ENCODE measurements around the gene SCGB1C2.
A peak's percentile ranks its signal among the peaks of the same experiment; 100 is the strongest.

Gene SCGB1C2

DNA sequence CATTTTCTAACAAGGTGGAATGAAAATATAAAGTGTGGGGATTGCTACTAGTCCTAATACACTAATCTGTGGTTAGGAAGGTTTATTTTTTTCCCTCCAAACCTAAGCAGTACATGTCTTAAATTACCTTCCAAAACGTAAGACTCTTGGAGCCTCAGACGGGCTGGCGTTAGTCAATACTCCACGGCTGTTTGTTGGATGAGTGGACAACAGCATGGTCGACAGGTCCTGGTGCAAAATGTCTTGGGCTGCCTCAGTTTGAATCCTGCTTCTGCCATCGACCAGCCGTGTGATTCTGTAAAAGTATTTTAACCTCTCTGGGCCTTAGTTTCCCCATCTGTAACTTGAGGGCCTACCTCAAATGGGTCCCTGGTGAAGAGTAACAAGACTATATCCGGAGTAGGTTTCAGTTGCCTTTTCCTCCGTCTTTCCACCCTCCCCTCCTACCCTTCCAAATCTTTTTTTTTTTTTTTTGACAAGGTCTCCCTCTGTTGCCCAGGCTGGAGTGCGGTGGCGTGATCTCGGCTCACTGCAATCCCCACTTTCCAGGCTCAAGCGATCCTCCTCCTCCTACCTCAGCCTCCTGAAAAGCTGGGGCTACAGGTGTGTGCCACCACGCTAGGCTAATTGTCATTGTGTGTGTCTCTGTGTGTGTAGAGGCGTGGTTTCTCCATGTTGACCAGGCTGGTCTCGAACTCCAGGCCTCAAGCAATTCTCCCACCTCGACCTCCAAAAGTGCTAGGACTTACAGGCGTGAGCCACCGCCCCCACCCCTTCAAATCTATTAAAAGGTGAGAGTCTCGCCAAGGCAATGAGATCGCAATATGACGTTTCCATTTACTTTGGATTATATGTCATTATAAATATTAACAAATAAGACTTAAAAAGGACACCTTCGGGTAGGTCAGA, 5.8 kb downstream of the SCGB1C2 start:
- DNase-seq (ENCODE audit: low read depth), result no peak
- no peak overlapping the region for H3K4me3 ChIP-seq (ENCODE audit: low read depth, low read length)
- TF ChIP-seq, protein P1, sequence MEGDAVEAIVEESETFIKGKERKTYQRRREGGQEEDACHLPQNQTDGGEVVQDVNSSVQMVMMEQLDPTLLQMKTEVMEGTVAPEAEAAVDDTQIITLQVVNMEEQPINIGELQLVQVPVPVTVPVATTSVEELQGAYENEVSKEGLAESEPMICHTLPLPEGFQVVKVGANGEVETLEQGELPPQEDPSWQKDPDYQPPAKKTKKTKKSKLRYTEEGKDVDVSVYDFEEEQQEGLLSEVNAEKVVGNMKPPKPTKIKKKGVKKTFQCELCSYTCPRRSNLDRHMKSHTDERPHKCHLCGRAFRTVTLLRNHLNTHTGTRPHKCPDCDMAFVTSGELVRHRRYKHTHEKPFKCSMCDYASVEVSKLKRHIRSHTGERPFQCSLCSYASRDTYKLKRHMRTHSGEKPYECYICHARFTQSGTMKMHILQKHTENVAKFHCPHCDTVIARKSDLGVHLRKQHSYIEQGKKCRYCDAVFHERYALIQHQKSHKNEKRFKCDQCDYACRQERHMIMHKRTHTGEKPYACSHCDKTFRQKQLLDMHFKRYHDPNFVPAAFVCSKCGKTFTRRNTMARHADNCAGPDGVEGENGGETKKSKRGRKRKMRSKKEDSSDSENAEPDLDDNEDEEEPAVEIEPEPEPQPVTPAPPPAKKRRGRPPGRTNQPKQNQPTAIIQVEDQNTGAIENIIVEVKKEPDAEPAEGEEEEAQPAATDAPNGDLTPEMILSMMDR (IDR thresholded peaks at IDR 0.05; ENCODE audit: low read depth, low read length, missing control alignments), result no peak

DNA sequence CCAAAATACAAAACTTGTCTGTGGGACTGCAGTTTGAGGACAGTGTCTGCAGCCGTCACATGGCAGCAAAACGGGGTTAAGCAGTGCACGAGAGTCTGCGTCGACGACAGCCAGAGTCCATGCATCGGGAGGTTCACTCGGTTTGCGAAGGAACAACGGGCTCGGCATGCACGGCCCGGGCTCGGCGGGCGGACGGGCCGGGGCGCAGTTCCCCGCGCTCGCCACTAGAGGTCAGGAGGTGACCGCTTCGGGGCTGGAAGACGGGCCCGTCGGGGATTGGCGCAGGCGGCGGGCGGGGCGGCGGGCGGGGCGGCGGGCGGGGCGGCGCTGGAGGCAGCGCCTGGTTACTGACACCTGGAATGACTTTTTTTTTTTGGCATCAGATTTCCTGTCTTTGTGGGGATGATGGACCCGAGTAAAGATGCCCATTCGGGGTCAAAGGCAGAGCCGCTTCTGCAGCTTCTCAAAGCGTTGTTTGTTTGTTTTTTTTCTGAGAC, 6.5 kb downstream of the SCGB1C2 start:
- H3K4me3 ChIP-seq (ENCODE audit: low read depth, low read length), result no peak overlapping the region
- no peak for DNase-seq (ENCODE audit: low read depth)
- TF ChIP-seq, protein P1 (IDR thresholded peaks at IDR 0.05; ENCODE audit: low read depth, low read length, missing control alignments), result peak; percentile 82

DNA sequence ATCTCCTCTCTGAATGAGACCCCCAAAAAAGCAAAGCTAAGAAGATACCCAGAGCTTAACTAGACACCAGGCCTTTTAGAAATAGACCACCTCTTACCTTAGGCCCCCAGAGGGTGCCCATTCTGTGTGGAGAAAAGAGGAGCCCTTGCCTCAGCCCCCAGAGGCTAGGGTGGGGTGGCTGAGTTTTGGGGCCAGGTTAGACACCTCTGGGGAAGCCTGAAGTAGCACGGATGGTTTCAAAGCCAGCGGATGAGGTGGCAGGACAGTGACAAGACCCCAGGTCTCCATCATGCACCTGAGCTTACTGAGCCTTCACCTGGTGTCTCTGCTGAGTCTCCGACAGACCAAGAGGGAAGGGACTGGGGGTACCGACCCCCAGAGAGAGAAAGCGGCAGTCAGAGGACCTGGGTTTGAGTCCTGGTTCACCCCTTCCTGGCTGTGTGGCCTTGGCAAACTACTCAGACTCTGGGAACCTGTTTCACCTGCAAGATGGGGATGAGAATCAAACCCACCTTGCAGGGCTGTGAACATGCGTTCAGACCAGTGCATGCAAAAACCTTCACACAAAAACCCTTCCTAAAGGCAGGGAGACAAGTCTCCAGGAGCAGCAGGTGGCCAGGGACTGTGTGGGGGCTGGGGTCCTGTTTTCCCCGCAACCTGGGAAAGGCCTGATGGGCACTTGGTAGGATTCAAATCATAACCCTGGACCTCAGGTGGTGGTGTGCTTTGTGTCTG, 7.7 kb downstream of the SCGB1C2 start:
- DNase-seq (ENCODE audit: low read depth), result no peak
- TF ChIP-seq, protein P1 (IDR thresholded peaks at IDR 0.05; ENCODE audit: low read depth, low read length, missing control alignments), result no peak

DNA sequence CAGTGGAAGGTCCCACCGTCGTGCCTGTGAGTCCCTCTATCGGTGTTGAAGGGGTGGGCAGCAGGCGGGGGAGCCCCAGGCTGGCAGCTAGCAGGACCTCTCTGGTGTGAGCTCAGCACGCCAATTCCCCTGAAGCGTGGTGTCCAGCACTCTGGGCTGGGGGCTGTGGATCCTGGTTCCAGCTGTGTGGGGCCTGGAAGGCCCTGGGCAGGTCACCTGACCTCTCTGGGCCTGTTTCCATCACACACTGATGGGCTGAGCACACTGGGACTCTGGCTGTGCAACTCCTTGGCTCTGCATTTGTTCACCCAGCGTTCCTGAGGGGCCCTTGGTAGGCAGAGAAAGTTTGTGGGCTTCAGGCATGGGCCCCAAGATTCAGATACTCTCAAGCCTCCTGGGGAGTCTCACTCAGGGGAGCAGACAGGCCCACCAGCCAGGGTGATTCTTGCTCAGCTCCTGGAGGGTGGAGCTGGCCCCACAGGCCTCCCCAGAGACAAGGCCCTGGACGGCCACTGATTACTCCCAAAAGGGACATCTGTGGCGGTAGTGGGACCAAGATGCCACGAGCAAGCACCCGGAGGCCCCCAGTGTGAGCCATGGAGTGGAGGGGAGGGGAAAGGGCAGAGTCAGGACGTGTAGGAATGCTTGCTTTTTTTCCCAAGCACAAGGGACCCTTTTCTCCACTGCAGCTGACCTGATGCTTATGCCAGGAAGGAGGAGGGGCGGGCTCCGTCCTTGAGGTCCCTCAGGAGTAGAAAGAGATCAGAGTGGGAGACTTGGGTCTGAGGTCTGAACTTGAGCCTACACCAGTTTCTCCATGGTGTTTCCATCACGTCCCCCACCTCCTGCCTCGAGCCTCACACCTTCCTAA, 8.5 kb downstream of the SCGB1C2 start:
- TF ChIP-seq, protein P1 (IDR thresholded peaks at IDR 0.05; ENCODE audit: low read depth, low read length, missing control alignments), result no peak
- H3K4me3 ChIP-seq (ENCODE audit: low read depth, low read length), result no peak overlapping the region
- no peak for DNase-seq (ENCODE audit: low read depth)

More for the DNA sequence above, 7.7 kb downstream of the SCGB1C2 start:
- H3K4me3 ChIP-seq (ENCODE audit: low read depth, low read length), result no peak overlapping the region

DNA sequence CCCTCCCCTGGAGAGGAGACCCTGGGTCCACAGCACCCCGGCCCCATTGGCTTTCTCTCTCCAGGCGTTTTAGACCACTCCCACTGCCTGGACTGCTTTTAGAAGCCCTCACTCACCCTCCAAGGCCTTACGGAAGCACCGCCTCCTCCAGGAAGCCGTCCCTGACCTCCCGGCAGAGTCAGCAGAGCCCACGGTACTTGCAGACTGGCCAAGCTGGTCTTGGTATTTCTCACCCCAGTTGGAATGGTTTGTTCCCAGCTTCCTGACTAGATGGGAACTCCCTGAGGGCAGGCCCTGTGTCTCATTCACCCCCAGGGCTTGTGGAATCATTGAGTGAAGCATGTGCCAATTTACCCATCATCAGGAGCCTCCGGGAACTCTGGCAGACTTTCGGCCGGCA, 9.2 kb downstream of the SCGB1C2 start:
- TF ChIP-seq, protein P1 (IDR thresholded peaks at IDR 0.05; ENCODE audit: low read depth, low read length, missing control alignments), result no peak
- H3K4me3 ChIP-seq (ENCODE audit: low read depth, low read length), result no peak overlapping the region
- DNase-seq (ENCODE audit: low read depth), result no peak

DNA sequence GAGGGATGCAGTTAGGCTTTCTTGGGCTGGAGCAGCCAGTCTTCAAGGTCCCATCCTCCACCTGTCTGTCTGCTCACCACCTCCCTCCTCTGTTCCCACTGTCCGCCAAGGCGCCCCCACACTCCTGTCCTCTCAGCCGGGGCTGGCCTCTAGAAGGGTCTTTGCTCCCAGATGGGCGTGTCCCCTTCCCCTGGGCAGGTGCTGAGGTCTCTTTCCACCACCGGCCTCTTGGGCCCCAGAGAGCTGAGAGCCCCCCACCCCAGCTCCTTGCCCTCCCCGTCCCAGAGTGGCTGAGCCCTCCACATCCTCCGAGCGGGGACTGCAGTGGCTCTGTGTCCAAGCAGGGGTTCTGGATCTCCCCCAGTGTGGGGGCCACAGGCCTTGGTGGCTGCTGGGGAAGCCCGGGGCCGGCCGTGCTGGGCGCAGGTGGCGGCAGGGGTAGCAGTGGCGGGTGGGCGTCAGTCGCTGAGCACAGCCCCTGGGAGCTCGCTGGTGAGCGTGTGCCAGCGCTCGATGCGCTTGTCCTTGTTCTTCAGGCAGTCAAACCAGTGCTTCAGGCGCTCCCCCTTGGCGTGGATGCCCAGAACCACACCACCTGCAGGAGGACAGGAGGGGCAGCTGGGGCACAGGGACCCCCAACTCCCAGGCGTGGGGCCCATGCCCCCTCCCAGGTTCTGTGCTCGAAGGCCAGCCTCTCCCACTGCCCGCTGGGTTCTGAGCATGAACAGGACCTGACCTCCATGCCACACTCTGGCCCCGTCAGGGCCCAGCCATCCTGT, 9.8 kb downstream of the SCGB1C2 start:
- no peak overlapping the region for H3K4me3 ChIP-seq (ENCODE audit: low read depth, low read length)
- TF ChIP-seq, protein P1 (IDR thresholded peaks at IDR 0.05; ENCODE audit: low read depth, low read length, missing control alignments), result no peak
- DNase-seq (ENCODE audit: low read depth), result no peak

Data from GM12864 (cell line).